ENCODE results near the gene TSR3. TPM values are rescaled to one million over a fixed set of nuclear protein-coding genes. Genes with fewer than 3 reads are reported as not detected.

Gene TSR3
- total RNA-seq, 1 donor from 2014 or later: 52.6 TPM

DNA sequence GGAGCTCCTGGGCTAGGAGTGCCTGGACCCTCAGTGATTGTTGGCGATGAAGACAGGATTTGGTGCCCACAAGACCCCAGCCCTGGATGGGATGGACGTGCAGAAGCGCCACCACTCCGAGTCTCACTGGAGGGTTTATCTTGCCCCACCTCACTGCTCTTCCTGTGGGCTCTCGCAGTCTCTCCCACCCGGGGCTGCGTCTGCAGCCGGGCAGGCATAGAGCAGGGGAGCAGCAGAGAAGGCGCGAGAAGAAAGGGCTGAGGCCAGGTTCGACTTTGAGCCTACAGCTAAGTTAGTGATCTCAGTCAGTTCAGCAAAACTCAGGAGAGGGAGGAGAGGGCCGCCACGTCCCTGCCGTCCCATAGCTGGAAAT, 35.7 kb downstream of the TSR3 start:
- ATAC-seq (ENCODE audit: poor library complexity) (no peak), DNase-seq (no peak)
- intact Hi-C loops (cut with DNase I): no loop called here

DNA sequence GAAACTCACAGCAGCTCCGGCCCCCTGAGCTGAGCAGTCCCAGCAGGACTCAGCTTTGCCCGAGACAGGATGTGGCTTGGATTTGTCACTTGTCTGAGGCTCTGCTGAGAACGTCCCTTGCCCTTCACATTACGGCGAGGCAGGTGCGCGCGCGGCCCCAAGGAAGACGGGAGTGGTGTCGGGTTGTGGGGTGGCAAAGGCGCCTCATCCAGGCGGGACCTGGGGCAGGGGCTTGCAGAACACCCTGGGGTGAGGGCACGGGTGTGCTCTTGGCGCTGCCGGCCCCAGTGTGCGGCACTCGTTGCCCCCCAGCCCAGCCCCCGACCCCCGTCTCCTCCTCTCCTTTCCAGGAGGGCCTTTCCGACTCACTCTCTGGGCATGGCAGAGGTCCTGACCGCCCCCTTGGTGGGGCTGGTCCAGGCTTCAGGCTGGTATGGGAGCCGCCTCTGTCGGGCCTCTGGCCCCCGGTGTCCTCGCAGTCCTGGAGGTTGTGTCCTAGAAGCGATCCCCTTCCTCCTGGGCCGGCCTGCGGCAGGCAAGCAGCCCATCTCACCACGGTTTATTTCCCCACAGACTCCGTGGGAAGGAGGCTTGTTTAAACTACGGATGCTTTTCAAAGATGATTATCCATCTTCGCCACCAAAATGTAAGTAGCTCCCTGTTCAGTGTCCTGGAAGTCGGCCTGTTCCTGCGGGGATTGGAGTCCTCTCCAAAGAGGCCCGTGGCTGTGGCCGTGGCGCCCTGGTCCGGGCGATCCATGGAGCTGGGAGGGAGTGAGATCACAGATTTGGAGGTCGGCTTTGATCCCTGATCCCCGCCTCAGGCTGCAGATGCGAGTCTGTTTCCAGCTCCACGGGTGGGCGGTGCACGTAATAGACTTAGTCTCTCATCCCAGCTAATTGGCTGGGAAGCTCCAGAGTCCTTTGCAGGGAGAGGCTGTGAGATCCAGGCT, 36.3 kb downstream of the TSR3 start:
- no peak for DNase-seq
- no peak for ATAC-seq (ENCODE audit: poor library complexity)
- intact Hi-C loops (cut with DNase I): no loop called here

DNA sequence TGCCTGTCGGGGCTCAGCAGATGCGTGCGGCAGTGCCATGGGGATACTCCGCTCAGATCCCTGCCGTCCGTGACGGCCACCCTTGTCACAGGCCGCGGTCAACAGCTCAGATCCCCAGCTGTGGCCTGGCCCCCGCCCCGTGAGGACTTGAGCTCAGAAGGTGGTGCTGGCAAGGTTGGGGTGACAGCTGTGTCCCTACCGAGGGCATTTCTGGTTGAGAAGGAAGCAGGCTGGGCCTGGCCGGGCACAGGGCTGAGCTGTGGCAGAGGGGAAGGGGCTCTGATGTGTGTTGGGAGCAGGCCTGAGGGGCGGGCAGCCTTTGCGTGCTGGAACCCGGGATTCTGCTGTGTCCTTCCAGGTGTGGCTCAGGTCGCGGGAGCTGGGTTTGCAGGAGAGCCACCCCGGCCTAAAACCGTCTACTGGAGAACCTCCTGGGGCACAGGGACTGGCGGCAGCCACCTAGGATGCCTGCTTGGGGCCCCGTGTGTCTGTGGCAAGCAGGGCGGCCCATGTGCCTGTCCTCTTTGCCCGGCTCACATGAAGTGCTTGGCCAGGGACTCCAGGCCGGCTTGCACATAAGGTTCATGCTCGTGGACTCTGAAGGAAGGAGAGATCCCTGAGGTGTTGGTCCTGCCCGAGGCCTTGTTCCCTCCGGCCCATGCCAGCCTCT, 37.1 kb downstream of the TSR3 start:
- DNase-seq (no peak), ATAC-seq (ENCODE audit: poor library complexity) (no peak)
- intact Hi-C loops (cut with DNase I): no loop called here

DNA sequence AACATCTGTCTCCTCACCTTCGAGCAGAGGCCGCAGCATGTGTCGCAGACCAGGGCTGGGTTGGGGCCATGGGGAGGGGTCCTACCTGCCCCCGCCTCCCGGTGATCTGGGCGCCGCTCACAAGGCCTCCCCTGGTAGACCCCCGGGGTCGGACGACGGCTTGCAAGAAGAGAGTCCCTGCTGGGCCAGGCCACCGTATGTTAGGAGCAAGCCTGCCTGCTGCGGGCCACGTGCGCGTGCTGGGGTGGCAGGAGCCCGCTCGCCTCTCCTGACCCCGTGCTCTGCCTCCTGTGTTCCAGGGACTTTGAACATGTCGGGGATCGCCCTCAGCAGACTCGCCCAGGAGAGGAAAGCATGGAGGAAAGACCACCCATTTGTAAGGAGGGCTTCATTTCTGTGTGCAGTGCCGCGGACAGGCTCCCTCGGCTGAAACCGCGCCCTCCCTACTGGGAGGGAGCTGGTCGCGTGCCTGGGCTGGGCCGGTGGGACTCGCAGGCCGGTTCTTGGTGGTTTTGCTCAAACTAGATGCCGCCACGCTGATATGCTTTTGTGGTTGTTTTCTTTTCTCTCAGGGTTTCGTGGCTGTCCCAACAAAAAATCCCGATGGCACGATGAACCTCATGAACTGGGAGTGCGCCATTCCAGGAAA, 37.8 kb downstream of the TSR3 start:
- intact Hi-C loops (cut with DNase I): no loop called here
- DNase-seq: no peak

DNA sequence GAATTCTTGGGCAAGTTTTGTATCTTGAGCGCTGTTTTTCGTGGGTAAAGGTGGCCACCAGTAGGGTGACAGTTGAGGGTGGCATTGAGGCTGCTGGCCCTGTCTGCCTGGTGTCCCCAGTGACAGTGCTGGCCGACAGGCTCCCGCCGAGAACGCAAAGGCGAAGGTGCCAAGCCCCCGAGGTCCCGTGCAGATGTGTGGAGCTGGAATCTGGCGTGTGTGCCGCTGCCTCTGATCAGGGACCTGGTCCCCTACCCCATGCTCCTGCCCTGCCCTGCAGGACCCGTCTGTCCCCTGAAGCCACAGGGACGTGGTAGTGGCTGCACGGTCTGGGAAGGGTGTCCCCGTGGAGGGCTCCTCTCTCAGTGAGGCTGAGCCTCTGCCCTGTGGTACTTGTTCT, 38.8 kb downstream of the TSR3 start:
- no peak for ATAC-seq (ENCODE audit: poor library complexity)
- DNase-seq: no peak
- intact Hi-C loops (cut with DNase I): no loop called here

More for the DNA sequence above, 37.8 kb downstream of the TSR3 start:
- ATAC-seq (ENCODE audit: poor library complexity): no peak

DNA sequence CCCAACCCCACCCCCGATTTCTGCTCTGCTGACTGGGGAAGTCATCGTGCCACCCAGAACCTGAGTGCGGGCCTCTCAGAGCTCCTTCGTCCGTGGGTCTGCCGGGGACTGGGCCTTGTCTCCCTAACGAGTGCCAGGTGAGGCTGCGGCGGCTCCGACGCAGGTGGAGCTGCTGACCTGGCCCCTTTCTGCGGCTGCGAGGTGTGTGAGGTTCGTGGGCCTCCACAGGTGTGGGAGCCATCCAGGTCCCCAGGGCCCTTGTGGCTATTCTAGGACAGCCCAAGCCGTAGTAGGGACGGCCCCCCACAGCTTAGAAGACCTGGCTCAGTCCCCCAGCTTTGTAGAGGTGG, 39.2 kb downstream of the TSR3 start:
- intact Hi-C loops (cut with DNase I): no loop called here
- no peak for DNase-seq
- ATAC-seq (ENCODE audit: poor library complexity): no peak

DNA sequence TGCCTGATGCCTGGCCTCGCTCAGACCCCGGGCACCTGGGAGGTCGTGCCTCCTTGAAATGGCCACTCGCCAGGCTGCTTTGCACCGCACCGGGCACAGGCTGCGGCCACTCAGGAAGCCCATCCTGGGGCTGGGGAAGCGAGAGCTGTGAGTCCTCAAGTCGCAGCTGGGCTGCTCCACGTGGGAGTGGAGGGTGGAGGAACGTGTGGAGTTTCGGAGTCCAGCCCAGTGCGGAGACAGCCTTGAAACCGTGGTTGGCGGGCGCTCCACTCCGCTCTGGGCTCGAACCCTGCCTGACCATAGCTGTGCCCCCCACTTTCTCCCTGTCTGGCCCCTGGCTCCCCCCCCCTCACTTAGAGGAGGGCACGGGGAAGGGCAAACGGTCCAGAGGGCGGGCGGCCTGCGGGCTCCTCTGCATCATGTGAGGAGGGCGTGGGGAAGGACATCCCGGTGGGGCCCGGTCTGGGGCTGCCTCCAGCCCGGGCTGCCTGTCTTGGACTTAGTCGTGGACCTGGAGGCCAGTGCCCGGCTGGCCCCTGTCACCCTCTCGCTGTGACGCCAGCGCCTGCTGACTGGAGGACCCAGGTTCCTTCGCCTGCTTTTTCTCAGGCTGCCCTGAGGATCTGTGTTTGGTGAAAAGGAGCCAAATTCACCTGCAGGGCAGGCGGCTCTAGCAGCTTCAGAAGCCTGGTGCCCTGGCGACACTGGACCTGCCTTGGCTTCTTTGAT, 39.8 kb downstream of the TSR3 start:
- DNase-seq (no peak), ATAC-seq (ENCODE audit: poor library complexity) (peak; percentile 35)
- intact Hi-C loops (cut with DNase I): loop anchor here (1.0 kb wide), 1 partner anchor 19 kb away; no protein-coding TSS in a partner anchor

DNA sequence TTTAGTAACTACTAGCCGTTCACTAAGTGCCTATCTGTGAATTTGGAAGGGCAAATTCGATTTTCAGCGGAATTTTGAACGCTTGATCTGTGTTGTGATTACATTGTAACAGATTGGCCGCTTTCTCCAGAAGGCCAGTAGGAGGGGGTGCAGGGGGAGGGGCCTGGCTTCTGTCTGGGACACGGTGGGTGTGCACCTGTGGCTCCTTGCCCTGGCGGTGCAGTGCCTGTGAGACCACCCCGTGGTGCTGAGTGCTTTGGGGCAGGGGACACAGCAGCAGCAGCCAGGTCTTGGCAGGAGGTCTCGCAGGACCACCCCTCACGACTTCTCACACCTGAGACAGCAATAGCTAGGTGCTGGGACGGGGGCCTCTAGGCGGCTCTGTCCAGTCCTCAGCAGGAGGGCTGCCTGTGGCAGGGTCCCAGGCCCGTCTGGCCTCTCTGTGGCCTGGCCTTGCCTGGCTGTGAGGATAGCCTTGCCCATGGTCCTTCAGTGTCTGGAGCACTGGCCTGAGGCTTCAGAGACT, 40.4 kb downstream of the TSR3 start:
- DNase-seq: no peak
- no peak for ATAC-seq (ENCODE audit: poor library complexity)
- intact Hi-C loops (cut with DNase I): loop anchor here (1.0 kb wide), 1 partner anchor 20 kb away; no protein-coding TSS in a partner anchor

DNA sequence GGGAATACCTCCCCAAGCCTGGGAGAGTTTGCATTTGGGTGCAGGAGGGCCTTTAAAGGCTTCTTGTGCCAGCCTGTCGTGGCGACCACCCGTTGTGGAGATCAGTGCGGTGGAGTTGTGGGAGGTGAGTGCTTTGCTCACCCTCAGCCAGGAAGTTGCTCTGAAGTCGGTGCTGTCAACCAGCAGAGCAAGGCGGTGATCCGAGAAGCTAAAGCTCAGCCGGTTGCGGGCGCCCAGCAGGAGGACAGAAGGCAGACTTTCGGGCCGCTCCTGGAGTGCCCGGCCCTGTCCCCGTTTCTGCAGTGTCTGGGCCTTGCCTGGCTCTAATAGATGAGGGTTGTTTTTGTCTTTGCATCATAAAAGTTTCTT, 40.9 kb downstream of the TSR3 start:
- DNase-seq (no peak), ATAC-seq (ENCODE audit: poor library complexity) (no peak)
- intact Hi-C loops (cut with DNase I): loop anchor here (1.0 kb wide), 1 partner anchor 20 kb away; no protein-coding TSS in a partner anchor

DNA sequence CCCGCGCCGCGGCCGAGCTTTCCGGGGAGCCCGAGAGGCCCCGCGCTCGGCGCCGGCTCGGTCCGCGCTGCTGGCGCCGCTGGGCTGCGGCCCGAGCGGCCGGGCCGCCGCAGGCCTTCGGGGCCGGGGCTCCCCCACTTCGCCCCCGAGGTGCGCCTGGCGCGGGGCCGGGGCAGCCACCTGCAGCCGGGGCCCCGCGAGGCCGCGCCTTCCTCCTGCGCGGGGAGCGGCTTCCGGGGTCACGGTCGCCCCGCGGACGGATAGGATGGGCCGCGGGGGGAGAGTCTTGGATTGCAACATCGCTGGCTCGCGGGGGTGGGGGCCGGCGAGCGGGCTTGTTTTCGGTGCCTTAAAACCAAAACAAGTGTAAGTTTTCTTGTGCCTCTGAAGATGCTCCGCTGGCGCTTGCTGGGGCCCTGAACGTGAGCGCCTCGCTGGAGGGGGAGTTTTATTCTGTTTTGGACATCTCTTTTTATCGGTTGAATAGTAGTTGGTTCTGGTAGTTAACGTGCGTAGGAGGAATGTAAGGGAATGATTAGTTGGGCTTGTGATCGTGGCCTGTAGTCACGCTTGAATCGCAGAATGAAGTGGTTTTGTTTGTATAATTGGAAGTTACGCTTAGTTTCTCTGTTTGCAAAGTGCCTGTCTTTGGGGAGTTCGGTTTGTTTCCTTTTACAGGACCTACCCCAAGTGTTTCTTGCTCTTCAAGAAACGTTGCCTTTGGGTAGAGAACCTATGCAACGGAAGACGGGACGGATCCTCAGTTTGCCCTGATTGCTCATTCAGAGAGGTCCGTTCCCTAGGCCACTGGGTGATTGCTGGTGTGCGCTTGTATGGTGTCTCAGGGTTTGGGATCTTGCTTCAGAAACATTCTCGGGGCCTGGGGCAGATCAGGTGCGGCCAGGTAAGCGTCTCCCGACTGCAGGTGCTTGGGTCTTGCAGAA, 41.5 kb downstream of the TSR3 start:
- intact Hi-C loops (cut with DNase I): no loop called here
- ATAC-seq (ENCODE audit: poor library complexity) (no peak), DNase-seq (peak; percentile 73)

DNA sequence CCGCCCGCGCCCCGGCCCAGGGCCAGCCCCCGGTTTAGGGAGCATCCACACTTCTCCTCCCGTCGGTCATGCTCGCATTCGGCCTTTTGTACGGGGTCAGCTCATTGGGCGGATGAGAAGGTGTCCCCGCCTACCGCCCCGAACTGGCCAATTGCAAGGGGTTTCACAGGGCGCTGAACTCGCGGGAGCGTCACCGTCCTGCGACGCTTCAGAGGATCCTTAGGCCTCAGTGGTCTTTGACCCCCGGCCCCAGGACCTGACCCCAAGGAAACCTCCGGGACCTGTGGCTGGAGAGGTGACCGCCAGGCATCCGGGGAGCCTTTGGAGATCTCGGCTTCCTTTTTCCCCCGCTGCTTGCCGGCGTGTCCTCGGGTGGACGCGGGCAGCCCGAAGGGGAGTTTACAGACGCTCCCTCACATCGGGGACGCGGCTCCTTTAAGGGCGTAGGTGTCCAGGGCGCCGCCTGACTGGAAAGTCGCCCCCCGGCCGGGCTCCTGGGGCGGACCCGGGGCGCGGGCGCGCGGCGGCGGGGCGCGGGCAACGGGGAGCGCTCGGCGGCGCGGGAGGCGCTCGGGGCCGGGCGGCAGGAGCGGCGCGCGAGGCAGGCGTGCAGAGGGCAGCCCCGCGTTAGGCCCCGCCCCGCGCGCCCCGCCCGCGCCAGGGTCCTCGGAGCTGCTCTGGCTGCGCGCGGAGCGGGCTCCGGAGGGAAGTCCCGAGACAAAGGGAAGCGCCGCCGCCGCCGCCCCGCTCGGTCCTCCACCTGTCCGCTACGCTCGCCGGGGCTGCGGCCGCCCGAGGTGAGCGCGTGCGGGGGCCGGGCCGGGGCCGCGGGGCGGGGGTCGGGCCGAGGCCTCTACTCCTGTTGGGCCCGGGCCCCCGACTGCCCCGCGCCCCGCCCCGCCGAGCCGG, 42.4 kb downstream of the TSR3 start, which contains the start of gene UBE2I:
UBE2I (plus strand) TSS at position 660 of the 909 bp plus-strand sequence. CDS start 4,395 bp downstream, outside the sequence.
- DNase-seq (peak; percentile 96), ATAC-seq (ENCODE audit: poor library complexity) (peak; percentile 88)
- intact Hi-C loops (cut with DNase I): no loop called here

DNA sequence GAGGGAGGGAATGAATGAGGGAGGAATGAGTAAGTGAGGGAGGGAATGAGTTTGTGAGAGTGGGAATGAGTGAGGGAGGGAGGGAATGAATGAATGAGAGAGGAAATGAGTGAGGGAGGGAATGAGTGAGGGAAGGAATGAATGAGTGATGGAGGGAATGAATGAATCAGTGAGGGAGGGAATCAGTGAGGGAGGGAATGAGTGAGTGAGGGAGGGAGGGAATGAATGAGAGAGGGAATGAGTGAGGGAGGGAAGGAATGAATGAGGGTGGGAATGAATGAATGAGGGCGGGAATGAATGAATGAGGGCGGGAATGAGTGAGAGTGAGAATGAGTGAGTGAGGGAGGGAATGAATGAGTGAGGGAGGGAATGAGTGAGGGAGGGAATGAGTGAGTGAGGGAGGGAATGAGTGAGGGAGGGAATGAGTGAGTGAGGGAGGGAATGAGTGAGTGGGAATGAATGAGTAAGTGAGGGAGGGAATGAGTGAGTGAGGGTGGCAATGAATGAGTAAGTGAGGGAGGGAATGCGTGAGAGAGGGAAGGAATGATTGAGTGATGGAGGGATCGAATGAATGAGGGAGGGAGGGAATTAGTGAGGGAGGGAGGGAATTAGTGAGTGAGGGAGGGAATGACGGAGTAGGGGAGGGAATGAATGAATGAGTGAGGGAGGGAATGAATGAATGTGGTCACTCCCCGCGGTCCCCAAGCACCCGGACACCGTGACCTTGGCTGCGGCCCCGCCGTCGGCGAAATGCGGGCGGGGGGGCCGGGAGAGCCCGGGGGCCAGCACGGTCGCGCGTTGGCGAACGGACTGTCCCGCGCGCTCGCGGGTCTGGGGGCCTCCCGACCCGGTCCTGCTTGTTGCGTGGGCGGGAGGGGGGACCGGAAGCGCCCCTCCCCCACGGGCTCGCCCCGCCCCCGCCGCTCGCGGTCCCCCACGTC, 43.4 kb downstream of the TSR3 start:
- intact Hi-C loops (cut with DNase I): no loop called here
- ATAC-seq (ENCODE audit: poor library complexity): no peak
- no peak for DNase-seq

DNA sequence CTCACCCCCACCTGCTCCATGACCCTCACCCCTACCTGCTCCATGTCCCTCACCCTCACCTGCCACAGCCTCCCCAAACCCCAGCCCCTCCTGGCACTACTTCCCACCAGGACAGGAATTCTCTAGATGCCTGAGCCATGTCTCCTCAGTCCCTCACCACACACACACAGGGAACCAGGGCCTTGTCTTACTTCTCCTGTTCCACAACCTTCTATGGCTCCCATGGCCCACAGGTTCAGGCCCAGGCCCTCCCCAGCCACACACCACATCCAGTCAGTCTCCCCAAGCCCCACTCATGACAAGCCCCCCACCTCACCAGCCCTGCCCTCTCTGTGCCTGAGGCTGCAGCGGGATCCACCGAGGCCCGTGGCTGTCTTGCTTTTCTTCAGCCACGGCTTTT, 45.3 kb downstream of the TSR3 start:
- DNase-seq: no peak
- no peak for ATAC-seq (ENCODE audit: poor library complexity)
- intact Hi-C loops (cut with DNase I): no loop called here

DNA sequence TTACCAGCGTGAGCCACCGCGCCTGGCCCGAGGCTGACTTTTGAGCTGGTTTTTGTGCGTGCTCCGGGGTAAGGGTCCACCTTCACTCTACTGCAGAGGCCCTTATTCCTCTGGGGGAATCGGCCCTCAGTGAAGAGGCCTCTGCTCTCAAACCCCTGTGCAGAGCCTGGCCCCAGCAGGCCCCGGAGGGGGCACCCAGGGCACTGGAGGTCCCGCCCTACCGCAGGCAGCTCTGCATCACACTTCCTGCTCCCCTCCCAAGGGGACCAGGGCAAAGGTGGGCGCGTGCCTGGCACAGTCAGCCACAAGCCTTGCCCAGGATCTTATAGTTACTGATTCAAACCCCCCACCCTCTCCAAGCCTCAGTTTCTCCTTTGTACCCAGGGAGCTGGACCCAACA, 45.9 kb downstream of the TSR3 start:
- ATAC-seq (ENCODE audit: poor library complexity) (no peak), DNase-seq (no peak)
- intact Hi-C loops (cut with DNase I): no loop called here

DNA sequence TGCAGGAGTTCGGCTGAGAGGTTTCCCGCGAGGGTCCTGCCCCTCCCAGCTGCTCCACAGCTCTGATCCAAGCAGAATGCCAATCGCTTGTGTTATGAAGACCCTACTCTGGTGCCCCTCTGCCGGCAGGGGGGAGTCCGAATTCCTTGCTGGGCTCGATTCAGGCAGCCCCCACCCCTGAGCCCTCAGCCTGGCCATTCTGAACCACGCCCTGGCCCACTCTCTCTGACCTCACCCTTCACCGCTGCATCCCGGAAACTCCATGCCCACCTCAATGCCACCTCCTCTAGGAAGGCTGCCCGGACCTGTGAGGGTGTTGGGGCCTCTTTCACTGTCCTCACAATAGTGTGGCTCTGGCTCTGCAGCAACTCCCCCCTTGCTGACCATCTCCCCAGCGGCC, 50.1 kb downstream of the TSR3 start:
- ATAC-seq (ENCODE audit: poor library complexity): no peak
- intact Hi-C loops (cut with DNase I): no loop called here
- DNase-seq: no peak
